HEK293 (cell line): Measurements from ENCODE around the gene ANKRD9.
A peak's percentile ranks its signal among the peaks of the same experiment; 100 is the strongest.

Experiments
- CTCF ChIA-PET: fragments of 350-600 bp; formaldehyde crosslinking; extraction: SDS; loops from one replicate; lab custom pipeline; 2021; ENCODE audit warnings: antibody characterized with exemption; lab: Yijun Ruan, JAX
- POLR2A ChIA-PET: fragments of 300-600 bp; formaldehyde crosslinking; extraction: SDS; loops from one replicate; lab custom pipeline; 2020; ENCODE audit warnings: antibody characterized with exemption, inconsistent platforms; lab: Yijun Ruan, JAX
- H3K27ac ChIP-seq: fragments of 200-500 bp; sonication (Bioruptor generic); 2 replicates; pipeline ENCODE4 v1.5.1; 2014; ENCODE audit warnings: low read depth, low read length, control low read depth, inconsistent platforms; ENCODE audit errors: extremely low read depth
- H3K36me3 ChIP-seq, 2 experiments: fragments of 200-500 bp in 1 of 2; sonication (Bioruptor generic) in 1 of 2; 1 replicate in 1 of 2; 2 replicates in 1 of 2; pipeline ENCODE4 v1.5.1; 2014 to 2017; ENCODE audit warnings: inconsistent platforms in 2 of 2, low read length in 2 of 2; ENCODE audit not compliant: control insufficient read depth in 2 of 2, insufficient read depth in 1 of 2
- H3K4me1 ChIP-seq: fragments of 200-500 bp; sonication (Bioruptor generic); 2 replicates; pipeline ENCODE4 v1.5.1; 2014; ENCODE audit warnings: mild to moderate bottlenecking, low read length, inconsistent platforms; ENCODE audit not compliant: control insufficient read depth, insufficient read depth
- H3K4me3 ChIP-seq: 2 replicates; pipeline ENCODE4 v1.5.1; 2011; ENCODE audit warnings: low read depth, mild to moderate bottlenecking, control low read depth, low read length, moderate library complexity
- H3K9me3 ChIP-seq: fragments of 200-500 bp; sonication (Bioruptor generic); 2 replicates; pipeline ENCODE4 v1.5.1; 2014; ENCODE audit warnings: low read depth, low read length, inconsistent platforms; ENCODE audit not compliant: control insufficient read depth, insufficient read depth
- GLIS1 ChIP-seq: fragments of 450-650 bp; formaldehyde crosslinking; IDR thresholded peaks from 2 replicates; pipeline ENCODE4 v1.5.1; 2016; ENCODE audit warnings: missing biosample characterization, missing genetic modification characterization
- INSM2 ChIP-seq: fragments of 450-650 bp; formaldehyde crosslinking; IDR thresholded peaks from 2 replicates; pipeline ENCODE4 v1.5.1; 2016; ENCODE audit warnings: missing biosample characterization, missing genetic modification characterization
- KLF16 ChIP-seq: fragments of 450-650 bp; formaldehyde crosslinking; IDR thresholded peaks from 2 replicates; pipeline ENCODE4 v1.5.1; 2017; ENCODE audit warnings: missing biosample characterization, missing genetic modification characterization
- OVOL3 ChIP-seq: fragments of 450-650 bp; formaldehyde crosslinking; IDR thresholded peaks from 2 replicates; pipeline ENCODE4 v1.5.1; 2016; ENCODE audit warnings: missing biosample characterization, missing genetic modification characterization
- SCRT1 ChIP-seq: fragments of 450-650 bp; formaldehyde crosslinking; IDR thresholded peaks from 2 replicates; pipeline ENCODE4 v1.5.1; 2016; ENCODE audit warnings: missing biosample characterization, missing genetic modification characterization, borderline replicate concordance
- SCRT2 ChIP-seq: fragments of 450-650 bp; formaldehyde crosslinking; IDR thresholded peaks from 2 replicates; pipeline ENCODE4 v1.5.1; 2016; ENCODE audit warnings: missing biosample characterization, missing genetic modification characterization
- YY2 ChIP-seq: fragments of 450-650 bp; formaldehyde crosslinking; IDR thresholded peaks from 2 replicates; pipeline ENCODE4 v1.5.1; 2016; ENCODE audit warnings: missing biosample characterization, missing genetic modification characterization
- ZBTB26 ChIP-seq: fragments of 450-650 bp; formaldehyde crosslinking; optimal IDR thresholded peaks from 2 replicates; pipeline ENCODE3; 2016; ENCODE audit warnings: missing biosample characterization, mild to moderate bottlenecking, missing genetic modification characterization
- ZBTB8A ChIP-seq: fragments of 450-650 bp; formaldehyde crosslinking; IDR thresholded peaks from 2 replicates; pipeline ENCODE4 v1.5.1; 2016; ENCODE audit warnings: missing biosample characterization, missing genetic modification characterization
- ZNF175 ChIP-seq: fragments of 450-650 bp; formaldehyde crosslinking; IDR thresholded peaks from 2 replicates; pipeline ENCODE4 v1.5.1; 2016; ENCODE audit warnings: missing biosample characterization, missing genetic modification characterization
- ZNF202 ChIP-seq: fragments of 450-650 bp; formaldehyde crosslinking; IDR thresholded peaks from 2 replicates; pipeline ENCODE4 v1.5.1; 2016; ENCODE audit warnings: missing biosample characterization, missing genetic modification characterization, borderline replicate concordance
- ZNF23 ChIP-seq: fragments of 450-650 bp; formaldehyde crosslinking; IDR thresholded peaks from 2 replicates; pipeline ENCODE4 v1.5.1; 2016; ENCODE audit warnings: missing biosample characterization, missing genetic modification characterization, borderline replicate concordance
- ZNF239 ChIP-seq: fragments of 450-650 bp; formaldehyde crosslinking; IDR thresholded peaks from 2 replicates; pipeline ENCODE4 v1.5.1; 2016; ENCODE audit warnings: missing biosample characterization, missing genetic modification characterization
- ZNF266 ChIP-seq: fragments of 450-650 bp; formaldehyde crosslinking; IDR thresholded peaks from 2 replicates; pipeline ENCODE4 v1.5.1; 2016; ENCODE audit warnings: missing biosample characterization, missing genetic modification characterization, low read depth
- ZNF274 ChIP-seq, 2 experiments: fragments of 200-500 bp in 1 of 2; fragments of 450-650 bp in 1 of 2; sonication (Bioruptor generic) in 1 of 2; formaldehyde crosslinking in 1 of 2; IDR thresholded peaks; 2 replicates each; pipeline versions ENCODE4 v1.5.1 to v1.6.1; 2014 to 2016; ENCODE audit warnings: borderline replicate concordance in 1 of 2, inconsistent platforms in 1 of 2, low read length in 1 of 2, missing biosample characterization in 1 of 2, missing genetic modification characterization in 1 of 2
- ZNF324 ChIP-seq: fragments of 450-650 bp; formaldehyde crosslinking; IDR thresholded peaks from 2 replicates; pipeline ENCODE4 v1.5.1; 2016; ENCODE audit warnings: missing biosample characterization, missing genetic modification characterization
- ZNF394 ChIP-seq: fragments of 450-650 bp; formaldehyde crosslinking; IDR thresholded peaks from 2 replicates; pipeline ENCODE4 v1.5.1; 2016; ENCODE audit warnings: missing biosample characterization, missing genetic modification characterization, mild to moderate bottlenecking, moderate library complexity, borderline replicate concordance
- ZNF473 ChIP-seq: fragments of 450-650 bp; formaldehyde crosslinking; IDR thresholded peaks from 2 replicates; pipeline ENCODE4 v1.5.1; 2017; ENCODE audit warnings: missing biosample characterization, missing genetic modification characterization
- ZNF48 ChIP-seq: fragments of 450-650 bp; formaldehyde crosslinking; IDR thresholded peaks from 2 replicates; pipeline ENCODE4 v1.5.1; 2016; ENCODE audit warnings: missing biosample characterization, missing genetic modification characterization
- ZNF510 ChIP-seq: fragments of 450-650 bp; formaldehyde crosslinking; IDR thresholded peaks from 2 replicates; pipeline ENCODE4 v1.5.1; 2018; ENCODE audit warnings: mild to moderate bottlenecking, missing genetic modification characterization, missing biosample characterization; ENCODE audit not compliant: insufficient replicate concordance
- ZNF549 ChIP-seq: fragments of 450-650 bp; IDR thresholded peaks from 2 replicates; pipeline ENCODE4 v1.5.1; 2018; ENCODE audit warnings: missing biosample characterization, missing genetic modification characterization, mild to moderate bottlenecking, inconsistent platforms, moderate library complexity
- ZNF560 ChIP-seq: fragments of 450-650 bp; formaldehyde crosslinking; IDR thresholded peaks from 2 replicates; pipeline ENCODE4 v1.5.1; 2017; ENCODE audit warnings: missing biosample characterization, missing genetic modification characterization, borderline replicate concordance
- ZNF596 ChIP-seq: fragments of 450-650 bp; IDR thresholded peaks from 2 replicates; pipeline ENCODE4 v1.5.0; 2018; ENCODE audit warnings: missing biosample characterization, mild to moderate bottlenecking, missing genetic modification characterization, moderate library complexity
- ZNF600 ChIP-seq: fragments of 450-650 bp; formaldehyde crosslinking; IDR thresholded peaks from 2 replicates; pipeline ENCODE4 v1.5.1; 2016; ENCODE audit warnings: missing biosample characterization, missing genetic modification characterization
- ZNF624 ChIP-seq: fragments of 450-650 bp; formaldehyde crosslinking; IDR thresholded peaks from 2 replicates; pipeline ENCODE4 v1.5.1; 2017; ENCODE audit warnings: missing biosample characterization, missing genetic modification characterization
- ZNF645 ChIP-seq: fragments of 450-650 bp; formaldehyde crosslinking; IDR thresholded peaks from 2 replicates; pipeline ENCODE4; 2016; ENCODE audit warnings: missing biosample characterization, missing genetic modification characterization
- ZSCAN16 ChIP-seq: fragments of 450-650 bp; formaldehyde crosslinking; IDR thresholded peaks from 2 replicates; pipeline ENCODE4 v1.5.1; 2016; ENCODE audit warnings: missing biosample characterization, missing genetic modification characterization

Gene ANKRD9

GRCh38 chr14:102556098-102556677 lies 46.6 kb upstream of the ANKRD9 start:
- TF ChIP-seq ZNF549 (tag by site-specific recombination), result no peak
- TF ChIP-seq ZNF510 (tag by site-specific recombination), result no peak
- no peak for TF ChIP-seq SCRT1 (tag by site-specific recombination)
- no peak for TF ChIP-seq ZNF394
- TF ChIP-seq SCRT2 (tag by site-specific recombination), result no peak
- no peak for TF ChIP-seq OVOL3 (tag by site-specific recombination)
- no peak for TF ChIP-seq ZNF596
- TF ChIP-seq ZBTB8A, result no peak
- TF ChIP-seq ZBTB26 (tag by site-specific recombination), result no peak
- TF ChIP-seq ZNF48 (tag by site-specific recombination), result no peak
- no peak for TF ChIP-seq ZNF624 (tag by site-specific recombination)
- no peak for TF ChIP-seq ZNF473
- TF ChIP-seq ZNF175 (tag by site-specific recombination), result no peak
- TF ChIP-seq ZNF239 (tag by site-specific recombination), result no peak
- no peak for TF ChIP-seq KLF16
- TF ChIP-seq, all 188 proteins: peak for 0
- CTCF ChIA-PET, result no interaction called here
- Histone ChIP-seq H3K36me3 (no peaks in the 10 kb centered on the region), H3K27ac (no peak overlapping the region), H3K4me1 (no peaks in the 10 kb centered on the region; the same call in 1 of the 2 replicates), H3K9me3 (no peaks in the 10 kb centered on the region), H3K4me3 (no peak overlapping the region)
- POLR2A ChIA-PET, result no interaction called here

GRCh38 chr14:102554821-102555819 lies 45.5 kb upstream of the ANKRD9 start:
- POLR2A ChIA-PET, result no interaction called here
- CTCF ChIA-PET, result interaction anchor here (0.7 kb wide), 1 partner anchor 31 kb away, joined by 4 read pairs; no protein-coding TSS in a partner anchor
- no peak for TF ChIP-seq ZNF600 (tag by site-specific recombination)
- no peak for TF ChIP-seq ZNF324 (tag by site-specific recombination)
- TF ChIP-seq ZNF560 (tag by site-specific recombination), result no peak
- no peak for TF ChIP-seq ZNF23 (tag by site-specific recombination)
- TF ChIP-seq YY2 (tag by site-specific recombination), result no peak
- Histone ChIP-seq H3K4me3 (no peak overlapping the region), H3K27ac (no peak overlapping the region), H3K4me1 (no peaks in the 10 kb centered on the region; the same call in 1 of the 2 replicates), H3K9me3 (no peaks in the 10 kb centered on the region), H3K36me3 (no peaks in the 10 kb centered on the region)

GRCh38 chr14:102551995-102552705 lies 42.6 kb upstream of the ANKRD9 start:
- H3K9me3 ChIP-seq, result no peaks in the 10 kb centered on the region
- H3K4me1 ChIP-seq, result no peaks in the 10 kb centered on the region; the same call in 1 of the 2 replicates
- H3K4me3 ChIP-seq, result peak overlapping the region; percentile 26
- ChIA-PET POLR2A (no interaction called here), CTCF (no interaction called here)
- H3K36me3 ChIP-seq, result no peaks in the 10 kb centered on the region
- H3K27ac ChIP-seq, result no peak overlapping the region; the same call in 1 of the 2 replicates
- TF ChIP-seq ZNF202 (tag by site-specific recombination) (no peak), ZSCAN16 (tag by site-specific recombination) (no peak), ZNF645 (tag by site-specific recombination) (no peak), ZNF274 (IDR thresholded peaks at IDR 0.05; ENCODE audit: low read length) (no peak), ZNF274 (tag by site-specific recombination; IDR thresholded peaks at IDR 0.05; ENCODE audit: borderline replicate concordance) (no peak), GLIS1 (tag by site-specific recombination) (no peak; the same call in 1 of the 2 replicates), ZNF266 (tag by site-specific recombination) (no peak), INSM2 (tag by site-specific recombination) (no peak)
